IMR-90 (cell line): Measurements from ENCODE around the gene CEP295NL. TPM values are rescaled to one million over a fixed set of nuclear protein-coding genes. Genes with fewer than 3 reads are reported as not detected.
A peak's percentile ranks its signal among the peaks of the same experiment; 100 is the strongest.

ENCODE experiments used
- ATAC-seq: fragments of 200-7000 bp; cut with Tn5 transposase; 2 replicates; pipeline ENCODE4 v1.9.1; 2020; ENCODE audit warnings: low read depth, mild to moderate bottlenecking, moderate library complexity
- BruUV-seq: library from RNA; stranded (reverse); fragments of 400-500 nt; replicated peaks from 2 replicates; lab custom pipeline; 2021; lab: Mats Ljungman, UMichigan
- CTCF ChIA-PET: fragments of 300-600 bp; formaldehyde crosslinking; extraction: SDS; loops from one replicate; lab custom pipeline; 2021; ENCODE audit warnings: antibody characterized with exemption; lab: Yijun Ruan, JAX
- POLR2A ChIA-PET: fragments of 300-600 bp; sonication (Branson Sonifier 250); formaldehyde crosslinking; loops from one replicate; lab custom pipeline; 2022; ENCODE audit warnings: antibody characterized with exemption; ENCODE audit not compliant: unreplicated experiment; lab: Charles Lee
- DNase-seq: peaks from one replicate; pipeline ENCODE4 v3.0.0; 2013
- H2AFZ ChIP-seq: replicated peaks from 2 replicates; pipeline ENCODE3; 2013; ENCODE audit warnings: low read length, mild to moderate bottlenecking; ENCODE audit not compliant: poor library complexity
- H2AK5ac ChIP-seq: 2 replicates; pipeline ENCODE4 v1.6.1; 2013; ENCODE audit warnings: low read depth, low read length, inconsistent platforms
- H2AK9ac ChIP-seq: replicated peaks from 2 replicates; pipeline ENCODE3; 2013; ENCODE audit warnings: mild to moderate bottlenecking, low read depth, low read length, moderate library complexity; ENCODE audit not compliant: poor library complexity
- H2BK120ac ChIP-seq: 2 replicates; pipeline ENCODE4 v1.6.1; 2013; ENCODE audit warnings: low read depth, low read length, inconsistent platforms
- H2BK15ac ChIP-seq: 3 replicates; pipeline ENCODE4 v1.6.1; 2013; ENCODE audit warnings: low read depth, low read length, inconsistent platforms
- H2BK20ac ChIP-seq: 2 replicates; pipeline ENCODE4 v1.6.1; 2013; ENCODE audit warnings: low read depth, mild to moderate bottlenecking, inconsistent platforms, low read length, moderate library complexity
- H2BK5ac ChIP-seq: 2 replicates; pipeline ENCODE4 v1.6.1; 2013; ENCODE audit warnings: mild to moderate bottlenecking, low read depth, low read length, inconsistent platforms; ENCODE audit not compliant: poor library complexity, severe bottlenecking
- H3K14ac ChIP-seq: replicated peaks from 2 replicates; pipeline ENCODE4 v1.6.1; 2013; ENCODE audit warnings: low read depth, low read length, inconsistent platforms
- H3K18ac ChIP-seq: 2 replicates; pipeline ENCODE4 v1.6.1; 2013; ENCODE audit warnings: low read depth, low read length, control low read depth
- H3K23ac ChIP-seq: 2 replicates; pipeline ENCODE4 v1.6.1; 2013; ENCODE audit warnings: low read depth, low read length, inconsistent platforms
- H3K27ac ChIP-seq: 2 replicates; pipeline ENCODE4 v1.5.1; 2013; ENCODE audit warnings: mild to moderate bottlenecking, control low read depth, low read length; ENCODE audit not compliant: insufficient read depth
- H3K27me3 ChIP-seq: 2 replicates; pipeline ENCODE4 v1.6.1; 2013; ENCODE audit warnings: low read length; ENCODE audit not compliant: control insufficient read depth, insufficient read depth
- H3K36me3 ChIP-seq: 2 replicates; pipeline ENCODE4 v1.6.1; 2013; ENCODE audit warnings: low read length, mixed read lengths; ENCODE audit not compliant: control insufficient read depth, insufficient read depth
- H3K4ac ChIP-seq: 2 replicates; pipeline ENCODE4 v1.6.1; 2013; ENCODE audit warnings: low read depth, low read length, inconsistent platforms
- H3K4me1 ChIP-seq: 2 replicates; pipeline ENCODE4 v1.6.1; 2013; ENCODE audit warnings: low read length, mixed read lengths; ENCODE audit not compliant: control insufficient read depth, insufficient read depth
- H3K4me2 ChIP-seq: 2 replicates; pipeline ENCODE4 v1.6.1; 2013; ENCODE audit warnings: low read depth, mild to moderate bottlenecking, control low read depth, low read length, moderate library complexity
- H3K4me3 ChIP-seq: 2 replicates; pipeline ENCODE4 v1.5.1; 2013; ENCODE audit warnings: low read depth, mild to moderate bottlenecking, control low read depth, low read length, moderate library complexity; ENCODE audit not compliant: insufficient read depth
- H3K56ac ChIP-seq: 2 replicates; pipeline ENCODE4 v1.6.1; 2013; ENCODE audit warnings: low read length, inconsistent platforms; ENCODE audit not compliant: insufficient read depth; ENCODE audit errors: extremely low read depth
- H3K79me1 ChIP-seq, 2 experiments: 2 replicates each; pipeline ENCODE4 v1.6.1; 2013; ENCODE audit warnings: low read length in 2 of 2, inconsistent platforms in 1 of 2, low read depth in 1 of 2
- H3K9ac ChIP-seq: 2 replicates; pipeline ENCODE4 v1.6.1; 2013; ENCODE audit warnings: low read depth, low read length, control low read depth
- H3K9me1 ChIP-seq: 2 replicates; pipeline ENCODE4 v1.6.1; 2013; ENCODE audit warnings: low read length, inconsistent platforms; ENCODE audit not compliant: insufficient read depth
- H3K9me3 ChIP-seq: 2 replicates; pipeline ENCODE4 v1.6.1; 2013; ENCODE audit warnings: low read length; ENCODE audit not compliant: control insufficient read depth, insufficient read depth
- H4K20me1 ChIP-seq: 2 replicates; pipeline ENCODE4 v1.6.1; 2013; ENCODE audit warnings: low read length, inconsistent platforms; ENCODE audit not compliant: insufficient read depth
- H4K5ac ChIP-seq: 2 replicates; pipeline ENCODE4 v1.6.1; 2013; ENCODE audit warnings: mild to moderate bottlenecking, low read depth, low read length, control low read depth
- H4K8ac ChIP-seq, 2 experiments: 2 replicates each; pipeline ENCODE4 v1.6.1; 2013; ENCODE audit warnings: low read depth in 2 of 2, low read length in 2 of 2, control low read depth in 1 of 2, inconsistent platforms in 1 of 2
- H4K91ac ChIP-seq: 2 replicates; pipeline ENCODE4 v1.6.1; 2013; ENCODE audit warnings: low read depth, low read length, inconsistent platforms; ENCODE audit not compliant: insufficient read depth
- BHLHE40 ChIP-seq: fragments of 150-350 bp; IDR thresholded peaks from 2 replicates; pipeline ENCODE4 v1.6.1; 2016; ENCODE audit warnings: mild to moderate bottlenecking, low read depth, low read length
- CHD1 ChIP-seq: IDR thresholded peaks from 2 replicates; pipeline ENCODE4 v1.6.1; 2012; ENCODE audit warnings: low read depth, low read length, improper control_type of control experiment
- FOS ChIP-seq: fragments of 150-350 bp; IDR thresholded peaks from 2 replicates; pipeline ENCODE4 v1.6.1; 2016; ENCODE audit warnings: low read depth, low read length
- MAFK ChIP-seq: IDR thresholded peaks from 2 replicates; pipeline ENCODE4 v1.6.1; 2012; ENCODE audit warnings: low read depth, low read length, improper control_type of control experiment
- MAZ ChIP-seq: IDR thresholded peaks from 2 replicates; pipeline ENCODE4 v1.6.1; 2012; ENCODE audit warnings: low read depth, mild to moderate bottlenecking, low read length, improper control_type of control experiment, moderate library complexity, borderline replicate concordance
- MXI1 ChIP-seq: IDR thresholded peaks from 2 replicates; pipeline ENCODE4 v1.6.1; 2012; ENCODE audit warnings: low read depth, mild to moderate bottlenecking, low read length, moderate library complexity, borderline replicate concordance
- NFE2L2 ChIP-seq: fragments of 150-350 bp; IDR thresholded peaks from 2 replicates; pipeline ENCODE4 v1.6.1; 2016; ENCODE audit warnings: low read depth, mild to moderate bottlenecking, low read length
- RAD21 ChIP-seq: IDR thresholded peaks from 2 replicates; pipeline ENCODE4 v1.6.1; 2012; ENCODE audit warnings: low read length, improper control_type of control experiment
- RCOR1 ChIP-seq: IDR thresholded peaks from 2 replicates; pipeline ENCODE4 v1.6.1; 2012; ENCODE audit warnings: mild to moderate bottlenecking, low read length, improper control_type of control experiment; ENCODE audit not compliant: insufficient replicate concordance
- RFX5 ChIP-seq: IDR thresholded peaks from 2 replicates; pipeline ENCODE4 v1.8.0; 2012; ENCODE audit warnings: low read depth, mild to moderate bottlenecking, low read length, moderate library complexity
- SMC3 ChIP-seq: fragments of 150-350 bp; IDR thresholded peaks from 2 replicates; pipeline ENCODE4 v1.6.1; 2016; ENCODE audit warnings: low read depth, mild to moderate bottlenecking, antibody characterized with exemption, low read length, moderate library complexity
- WGBS, 2 experiments: methylation state at CpG; one replicate each; pipeline versions ENCODE4 v1.1.5 to v1.1.7; 2013; ENCODE audit warnings: missing lambda C conversion rate in 2 of 2; ENCODE audit not compliant: insufficient read length in 1 of 2; ENCODE audit errors: extremely low coverage in 2 of 2; 5-methylcytosine and 5-hydroxymethylcytosine counted together
- dilution Hi-C: fragments of 300-500 bp; cut with HindIII; formaldehyde crosslinking; loops from one replicate; pipeline ENCODE4 v1.14.3; 2018; ENCODE audit warnings: low sequenced_read_pairs; ENCODE audit not compliant: unreplicated experiment
- in situ Hi-C: fragments of 300-500 bp; cut with MboI; formaldehyde crosslinking; loops from 3 replicates; pipeline ENCODE4 v1.14.3; 2019; ENCODE audit warnings: low sequenced_read_pairs, inconsistent platforms, mixed read lengths
- intact Hi-C: fragments of 100-400 bp; cut with micrococcal nuclease; formaldehyde crosslinking; loops from 2 replicates; pipeline ENCODE4 v1.10.0; 2022
- polyA plus RNA-seq, 3 experiments: library from polyadenylated mRNA; depleted of rRNA; stranded (reverse); fragments of >200 nt; gene quantifications; 2 replicates each; pipeline ENCODE4 v1.2.3, GENCODE V29; 2012; ENCODE audit warnings: low replicate concordance in 1 of 3
- total RNA-seq: library from RNA; depleted of rRNA; stranded (reverse); fragments of >200 nt; gene quantifications from 2 replicates; pipeline ENCODE4 v1.2.3, GENCODE V29; 2012
- TF ChIP-seq, protein P1 (sequence below): fragments of 150-350 bp; IDR thresholded peaks from 2 replicates; pipeline ENCODE4 v1.6.1; 2016; ENCODE audit warnings: low read depth, mild to moderate bottlenecking, low read length, moderate library complexity, borderline replicate concordance

CEP295NL gene
- total and polyA plus RNA-seq, 2 of the 4 experiments (the other 2 are of a cell fraction): 0.31 to 0.72 TPM

- CTCF ChIA-PET: no interaction called here
- Histone ChIP-seq H3K9ac (no peak overlapping the region), H3K4me2 (no peak overlapping the region), H2BK120ac (no peak overlapping the region), H4K91ac (no peak overlapping the region), H3K56ac (no peak overlapping the region), H3K14ac (no peak overlapping the region), H4K20me1 (no peaks in the 10 kb centered on the region), H3K4me3 (no peak overlapping the region), H4K8ac (no peak overlapping the region), H4K5ac (no peak overlapping the region), H3K9me3 (peaks cover 15% of the 10 kb centered on the region), H2AFZ (peak overlapping the region; percentile 49), H3K27me3 (no peaks in the 10 kb centered on the region; the same call in 1 of the 2 replicates), H3K36me3 (no peaks in the 10 kb centered on the region), H2BK15ac (no peak overlapping the region), H2BK20ac (no peak overlapping the region), H3K27ac (no peak overlapping the region), H3K4ac (no peak overlapping the region), H3K4me1 (peaks cover 10% of the 10 kb centered on the region), H2BK5ac (no peak overlapping the region), H3K9me1 (no peaks in the 10 kb centered on the region), H3K79me1 (no peaks in the 10 kb centered on the region), H3K23ac (no peak overlapping the region), H2AK5ac (no peak overlapping the region), H3K18ac (no peak overlapping the region), H2AK9ac (no peak overlapping the region)
- intact Hi-C loops: no loop called here
- in situ Hi-C loops: no loop called here
- ATAC-seq (no peak), DNase-seq (no peak)
- BruUV-seq: no TSS peak
- 77% methylated on average over 8 of the region's 18 CpGs; no CpG with 5 or more reads in 1 of the 2 experiments for WGBS, 2 experiments
- POLR2A ChIA-PET: no interaction called here
- dilution Hi-C loops: no loop called here
- no peak for TF ChIP-seq CHD1
- TF ChIP-seq, protein P1, sequence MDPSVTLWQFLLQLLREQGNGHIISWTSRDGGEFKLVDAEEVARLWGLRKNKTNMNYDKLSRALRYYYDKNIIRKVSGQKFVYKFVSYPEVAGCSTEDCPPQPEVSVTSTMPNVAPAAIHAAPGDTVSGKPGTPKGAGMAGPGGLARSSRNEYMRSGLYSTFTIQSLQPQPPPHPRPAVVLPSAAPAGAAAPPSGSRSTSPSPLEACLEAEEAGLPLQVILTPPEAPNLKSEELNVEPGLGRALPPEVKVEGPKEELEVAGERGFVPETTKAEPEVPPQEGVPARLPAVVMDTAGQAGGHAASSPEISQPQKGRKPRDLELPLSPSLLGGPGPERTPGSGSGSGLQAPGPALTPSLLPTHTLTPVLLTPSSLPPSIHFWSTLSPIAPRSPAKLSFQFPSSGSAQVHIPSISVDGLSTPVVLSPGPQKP: no peak
- TF ChIP-seq RCOR1: no peak
- TF ChIP-seq SMC3: no peak
- TF ChIP-seq FOS: no peak
- TF ChIP-seq RFX5: no peak
- TF ChIP-seq RAD21: no peak
- no peak for TF ChIP-seq MAZ
- no peak for TF ChIP-seq NFE2L2
- no peak for TF ChIP-seq BHLHE40
- no peak for TF ChIP-seq MXI1
- TF ChIP-seq MAFK: no peak
These were observed 44.5 kb upstream of the CEP295NL start for GRCh38 chr17:78947235-78948149.
